DMS53 treated with DMSO at 0.1 percent for 48 hours (cell line): Measurements from ENCODE around the gene CCDC24.

ENCODE experiments used
- DNase-seq: peaks from one replicate; lab custom pipeline; 2025; ENCODE audit not compliant: unreplicated experiment; lab: John Stamatoyannopoulos, UW

The CCDC24 gene

GRCh38 chr1:43996733-43997115 lies 5.3 kb downstream of the CCDC24 start:
- DNase-seq: no peak

- DNase-seq: peak; percentile 68
These were observed 6.0 kb downstream of the CCDC24 start for GRCh38 chr1:43997295-43997999.

- DNase-seq: no peak
These were observed 6.6 kb downstream of the CCDC24 start for GRCh38 chr1:43998000-43998378.

GRCh38 chr1:43999455-43999854 lies 8.1 kb downstream of the CCDC24 start:
- DNase-seq: no peak

GRCh38 chr1:44000122-44000665 lies 8.8 kb downstream of the CCDC24 start:
- no peak for DNase-seq

- DNase-seq: no peak
These were observed 10.8 kb downstream of the CCDC24 start for GRCh38 chr1:44002165-44002564.

GRCh38 chr1:44002606-44003157 lies 11.3 kb downstream of the CCDC24 start:
- DNase-seq: no peak

GRCh38 chr1:44008259-44008658 lies 16.9 kb downstream of the CCDC24 start:
- no peak for DNase-seq

- DNase-seq: no peak
These were observed 19.6 kb downstream of the CCDC24 start for GRCh38 chr1:44010935-44011471.

- DNase-seq: no peak
These were observed 21.0 kb downstream of the CCDC24 start for GRCh38 chr1:44012404-44012803.

- DNase-seq: no peak
These were observed 21.7 kb downstream of the CCDC24 start for GRCh38 chr1:44012941-44013609.

- DNase-seq: no peak
These were observed 22.6 kb downstream of the CCDC24 start for GRCh38 chr1:44013949-44014348.

GRCh38 chr1:44014365-44015104 lies 23.1 kb downstream of the CCDC24 start:
- DNase-seq: no peak

GRCh38 chr1:44015206-44015605 lies 23.8 kb downstream of the CCDC24 start:
- no peak for DNase-seq

- no peak for DNase-seq
These were observed 24.9 kb downstream of the CCDC24 start for GRCh38 chr1:44016041-44016889.

- DNase-seq: no peak
These were observed 25.5 kb downstream of the CCDC24 start for GRCh38 chr1:44016890-44017400.

- DNase-seq: no peak
These were observed 28.1 kb downstream of the CCDC24 start for GRCh38 chr1:44019466-44019948.

GRCh38 chr1:44020464-44020863 lies 29.1 kb downstream of the CCDC24 start:
- no peak for DNase-seq

GRCh38 chr1:44021156-44021555 lies 29.8 kb downstream of the CCDC24 start:
- DNase-seq: no peak
